ENCODE results near the gene L1CAM.

- TF ChIP-seq, protein P1, sequence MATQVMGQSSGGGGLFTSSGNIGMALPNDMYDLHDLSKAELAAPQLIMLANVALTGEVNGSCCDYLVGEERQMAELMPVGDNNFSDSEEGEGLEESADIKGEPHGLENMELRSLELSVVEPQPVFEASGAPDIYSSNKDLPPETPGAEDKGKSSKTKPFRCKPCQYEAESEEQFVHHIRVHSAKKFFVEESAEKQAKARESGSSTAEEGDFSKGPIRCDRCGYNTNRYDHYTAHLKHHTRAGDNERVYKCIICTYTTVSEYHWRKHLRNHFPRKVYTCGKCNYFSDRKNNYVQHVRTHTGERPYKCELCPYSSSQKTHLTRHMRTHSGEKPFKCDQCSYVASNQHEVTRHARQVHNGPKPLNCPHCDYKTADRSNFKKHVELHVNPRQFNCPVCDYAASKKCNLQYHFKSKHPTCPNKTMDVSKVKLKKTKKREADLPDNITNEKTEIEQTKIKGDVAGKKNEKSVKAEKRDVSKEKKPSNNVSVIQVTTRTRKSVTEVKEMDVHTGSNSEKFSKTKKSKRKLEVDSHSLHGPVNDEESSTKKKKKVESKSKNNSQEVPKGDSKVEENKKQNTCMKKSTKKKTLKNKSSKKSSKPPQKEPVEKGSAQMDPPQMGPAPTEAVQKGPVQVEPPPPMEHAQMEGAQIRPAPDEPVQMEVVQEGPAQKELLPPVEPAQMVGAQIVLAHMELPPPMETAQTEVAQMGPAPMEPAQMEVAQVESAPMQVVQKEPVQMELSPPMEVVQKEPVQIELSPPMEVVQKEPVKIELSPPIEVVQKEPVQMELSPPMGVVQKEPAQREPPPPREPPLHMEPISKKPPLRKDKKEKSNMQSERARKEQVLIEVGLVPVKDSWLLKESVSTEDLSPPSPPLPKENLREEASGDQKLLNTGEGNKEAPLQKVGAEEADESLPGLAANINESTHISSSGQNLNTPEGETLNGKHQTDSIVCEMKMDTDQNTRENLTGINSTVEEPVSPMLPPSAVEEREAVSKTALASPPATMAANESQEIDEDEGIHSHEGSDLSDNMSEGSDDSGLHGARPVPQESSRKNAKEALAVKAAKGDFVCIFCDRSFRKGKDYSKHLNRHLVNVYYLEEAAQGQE (IDR thresholded peaks at IDR 0.05; ENCODE audit: insufficient read depth in 1 of 2, low read depth in 2 of 2, low read length in 1 of 2), result no peak
- TF ChIP-seq, protein P2, sequence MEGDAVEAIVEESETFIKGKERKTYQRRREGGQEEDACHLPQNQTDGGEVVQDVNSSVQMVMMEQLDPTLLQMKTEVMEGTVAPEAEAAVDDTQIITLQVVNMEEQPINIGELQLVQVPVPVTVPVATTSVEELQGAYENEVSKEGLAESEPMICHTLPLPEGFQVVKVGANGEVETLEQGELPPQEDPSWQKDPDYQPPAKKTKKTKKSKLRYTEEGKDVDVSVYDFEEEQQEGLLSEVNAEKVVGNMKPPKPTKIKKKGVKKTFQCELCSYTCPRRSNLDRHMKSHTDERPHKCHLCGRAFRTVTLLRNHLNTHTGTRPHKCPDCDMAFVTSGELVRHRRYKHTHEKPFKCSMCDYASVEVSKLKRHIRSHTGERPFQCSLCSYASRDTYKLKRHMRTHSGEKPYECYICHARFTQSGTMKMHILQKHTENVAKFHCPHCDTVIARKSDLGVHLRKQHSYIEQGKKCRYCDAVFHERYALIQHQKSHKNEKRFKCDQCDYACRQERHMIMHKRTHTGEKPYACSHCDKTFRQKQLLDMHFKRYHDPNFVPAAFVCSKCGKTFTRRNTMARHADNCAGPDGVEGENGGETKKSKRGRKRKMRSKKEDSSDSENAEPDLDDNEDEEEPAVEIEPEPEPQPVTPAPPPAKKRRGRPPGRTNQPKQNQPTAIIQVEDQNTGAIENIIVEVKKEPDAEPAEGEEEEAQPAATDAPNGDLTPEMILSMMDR (IDR thresholded peaks at IDR 0.05), result no peak
- no peak for TF ChIP-seq POLR2AphosphoS5 (IDR thresholded peaks at IDR 0.05; ENCODE audit: low read depth, low read length)
- TF ChIP-seq SIN3A (IDR thresholded peaks at IDR 0.05; ENCODE audit: borderline replicate concordance, insufficient read depth, low read depth, low read length), result no peak
These were observed 21.2 kb downstream of the L1CAM start for GRCh38 chrX:153864561-153865320.

All from Panc1 (cell line).